ENCODE results near the gene FAM171A2.

DNA sequence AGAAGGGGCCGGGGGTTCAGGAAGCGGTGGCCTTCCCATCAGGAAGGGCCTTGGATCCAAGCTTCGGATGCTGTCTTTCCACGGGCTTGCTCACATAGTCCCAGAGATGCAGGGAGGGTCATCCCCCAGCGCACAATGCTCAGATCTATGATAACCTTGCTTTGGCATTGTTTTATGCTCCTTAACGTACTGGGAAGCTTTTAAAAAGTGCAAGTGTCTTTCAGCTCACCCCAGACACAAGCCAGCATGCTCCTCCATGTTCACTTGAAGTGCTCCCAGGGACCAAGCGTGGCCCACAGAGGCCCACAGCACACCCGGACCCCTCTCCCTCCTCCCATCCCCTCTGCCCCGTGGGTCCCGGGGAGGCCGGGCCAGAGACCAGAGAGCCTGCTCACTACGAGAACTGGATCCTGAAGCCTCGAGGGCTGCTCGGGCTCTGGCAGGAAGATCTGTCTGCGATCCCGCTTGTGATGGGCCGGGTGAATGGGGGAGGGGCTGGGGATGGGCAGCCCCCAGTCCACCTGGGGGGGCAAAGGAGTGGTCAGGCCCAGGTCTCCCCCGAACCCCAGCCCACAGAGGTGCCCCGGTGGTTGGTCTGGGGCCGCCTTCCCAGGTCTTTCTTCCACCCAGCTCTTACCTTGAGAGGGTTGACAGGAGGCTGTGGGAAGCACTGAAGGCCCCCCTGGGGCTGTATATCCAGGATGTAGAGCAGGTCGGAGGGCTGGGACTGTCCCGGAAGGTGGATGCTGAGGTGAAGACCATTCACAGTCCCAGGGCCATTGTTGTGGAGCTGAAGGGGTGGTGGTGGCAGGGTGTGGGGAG, 11.8 kb upstream of the FAM171A2 start:
- TF ChIP-seq RAD21 (IDR thresholded peaks at IDR 0.05; ENCODE audit: insufficient read depth, low read depth, low read length) (no peak), POLR2A (IDR thresholded peaks at IDR 0.05; ENCODE audit: low read depth, low read length) (no peak), CTCF (IDR thresholded peaks at IDR 0.05 in 2 of 3, conservative IDR thresholded peaks at IDR 0.05 in 1 of 3; ENCODE audit: control insufficient read depth in 2 of 3, extremely low read depth in 1 of 3, insufficient read depth in 1 of 3, low read depth in 3 of 3, low read length in 3 of 3) (no peak), RBBP5 (conservative IDR thresholded peaks at IDR 0.05) (no peak), CHD2 (IDR thresholded peaks at IDR 0.05; ENCODE audit: borderline replicate concordance, low read depth, low read length) (no peak), MTA3 (IDR thresholded peaks at IDR 0.05; ENCODE audit: borderline replicate concordance, low read length) (no peak), CEBPB (IDR thresholded peaks at IDR 0.05; ENCODE audit: borderline replicate concordance in 1 of 2, low read depth in 2 of 2, low read length in 2 of 2) (no peak), USF2 (IDR thresholded peaks at IDR 0.05; ENCODE audit: borderline replicate concordance, low read depth, low read length) (no peak), SMC3 (IDR thresholded peaks at IDR 0.05; ENCODE audit: borderline replicate concordance, low read length) (no peak), BHLHE40 (IDR thresholded peaks at IDR 0.05; ENCODE audit: borderline replicate concordance in 1 of 2, low read depth in 2 of 2, low read length in 1 of 2) (no peak), SIN3A (IDR thresholded peaks at IDR 0.05; ENCODE audit: low read depth, low read length) (no peak), JUNB (IDR thresholded peaks at IDR 0.05) (no peak), BMI1 (IDR thresholded peaks at IDR 0.05; ENCODE audit: borderline replicate concordance) (no peak), POLR2AphosphoS5 (IDR thresholded peaks at IDR 0.05; ENCODE audit: low read length) (no peak)
